C1 segment of cervical spinal cord (tissue), 14 donors: ENCODE results near the gene AFM.

ENCODE experiments used
- DNase-seq, 14 donors: peaks; one replicate each; lab custom pipeline; 2025; lab: John Stamatoyannopoulos, UW

The AFM gene, protein sequence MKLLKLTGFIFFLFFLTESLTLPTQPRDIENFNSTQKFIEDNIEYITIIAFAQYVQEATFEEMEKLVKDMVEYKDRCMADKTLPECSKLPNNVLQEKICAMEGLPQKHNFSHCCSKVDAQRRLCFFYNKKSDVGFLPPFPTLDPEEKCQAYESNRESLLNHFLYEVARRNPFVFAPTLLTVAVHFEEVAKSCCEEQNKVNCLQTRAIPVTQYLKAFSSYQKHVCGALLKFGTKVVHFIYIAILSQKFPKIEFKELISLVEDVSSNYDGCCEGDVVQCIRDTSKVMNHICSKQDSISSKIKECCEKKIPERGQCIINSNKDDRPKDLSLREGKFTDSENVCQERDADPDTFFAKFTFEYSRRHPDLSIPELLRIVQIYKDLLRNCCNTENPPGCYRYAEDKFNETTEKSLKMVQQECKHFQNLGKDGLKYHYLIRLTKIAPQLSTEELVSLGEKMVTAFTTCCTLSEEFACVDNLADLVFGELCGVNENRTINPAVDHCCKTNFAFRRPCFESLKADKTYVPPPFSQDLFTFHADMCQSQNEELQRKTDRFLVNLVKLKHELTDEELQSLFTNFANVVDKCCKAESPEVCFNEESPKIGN

DNA sequence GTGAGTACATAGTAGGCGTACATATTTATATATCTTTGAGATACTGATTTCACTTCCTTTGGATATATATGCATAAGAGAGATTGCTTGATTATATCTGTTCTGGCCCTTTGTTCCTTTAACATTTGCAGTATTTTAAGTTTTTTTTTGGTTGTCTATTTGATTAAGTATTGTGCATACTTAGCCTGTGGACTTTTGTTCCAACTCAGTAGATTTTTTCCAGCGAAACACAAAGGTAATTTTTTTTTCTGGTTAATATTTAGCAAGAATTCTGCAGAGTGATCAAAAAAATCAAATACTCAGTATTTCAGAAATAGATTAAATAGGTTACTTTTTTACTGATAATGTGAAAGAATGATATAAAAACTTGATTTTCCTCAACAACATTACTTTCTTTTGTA is at the start of gene AFM:
AFM (plus strand) TSS at position 388 of the 400 bp plus-strand sequence. CDS start 31 bp downstream, outside the sequence.
- no peak for DNase-seq

GRCh38 chr4:73431813-73432168 is 49.8 kb upstream of the AFM start:
- no peak for DNase-seq

GRCh38 chr4:73432169-73433000 is 49.2 kb upstream of the AFM start:
- DNase-seq = no peak

GRCh38 chr4:73433140-73433539 is 48.4 kb upstream of the AFM start:
- no peak for DNase-seq

GRCh38 chr4:73434311-73434710 is 47.2 kb upstream of the AFM start:
- DNase-seq = no peak

- DNase-seq = no peak
Measured at GRCh38 chr4:73435984-73436383, 45.6 kb upstream of the AFM start, which contains the start of gene AFP. Gene AFP, plus strand, starts transcription at chr4:73436221. Its CDS starts 42 bp downstream, at chr4:73436263.

GRCh38 chr4:73436674-73437557 is 44.6 kb upstream of the AFM start:
- no peak for DNase-seq

DNA sequence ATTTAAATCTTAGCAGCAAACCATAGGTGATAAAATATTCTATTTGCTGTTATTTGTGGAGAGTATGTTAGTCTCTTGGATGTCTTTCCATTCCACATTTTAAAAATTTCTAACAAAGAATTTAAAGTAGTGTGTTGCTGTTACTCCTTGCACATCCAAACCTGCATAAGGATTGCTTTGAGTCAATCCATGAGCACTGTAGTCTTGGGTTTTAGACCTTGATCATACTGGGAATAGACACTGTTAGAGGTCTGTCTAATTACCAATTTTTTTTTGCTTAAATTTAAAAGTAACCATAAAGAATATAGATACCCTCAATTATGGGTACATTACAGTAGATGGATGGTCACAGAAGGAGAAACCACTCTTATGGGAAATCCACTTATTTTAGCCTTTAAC is 44.0 kb upstream of the AFM start:
- DNase-seq = no peak

DNA sequence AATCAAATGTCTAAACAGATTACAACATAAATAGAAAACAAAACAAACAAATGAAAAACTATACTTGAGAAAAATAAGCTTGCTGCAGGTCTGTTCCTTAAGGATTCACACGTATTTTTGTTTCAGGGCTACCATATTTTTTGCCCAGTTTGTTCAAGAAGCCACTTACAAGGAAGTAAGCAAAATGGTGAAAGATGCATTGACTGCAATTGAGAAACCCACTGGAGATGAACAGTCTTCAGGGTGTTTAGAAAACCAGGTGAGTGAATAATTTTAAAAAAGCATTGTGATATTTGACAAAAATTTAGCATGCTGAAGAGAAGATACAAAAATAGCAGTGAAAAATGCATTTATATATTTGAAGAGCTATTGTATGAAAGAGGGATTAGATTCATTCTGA is 43.5 kb upstream of the AFM start:
- no peak for DNase-seq

GRCh38 chr4:73438582-73439215 is 42.8 kb upstream of the AFM start:
- DNase-seq = no peak

DNA sequence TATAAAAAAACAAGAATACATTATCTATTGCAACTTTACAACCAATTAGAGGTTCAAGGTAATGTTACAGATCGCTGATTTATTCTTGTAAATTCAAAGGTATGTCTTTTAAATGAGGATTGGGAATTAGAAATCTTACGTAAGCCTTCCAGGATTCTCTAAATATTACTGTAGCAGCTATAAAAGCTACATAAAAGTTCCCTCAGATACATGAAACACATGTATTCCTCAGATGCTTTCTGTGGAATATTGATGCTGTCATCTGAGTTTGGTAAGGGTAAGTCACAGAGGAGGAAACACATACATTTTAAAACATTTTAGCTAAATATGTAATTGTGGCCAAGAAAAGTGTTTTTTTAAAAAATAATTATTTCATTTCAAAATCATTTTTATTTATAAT is 42.1 kb upstream of the AFM start:
- DNase-seq = no peak

GRCh38 chr4:73439991-73440390 is 41.6 kb upstream of the AFM start:
- DNase-seq = no peak

- DNase-seq = no peak
Measured at GRCh38 chr4:73440653-73441052, 40.9 kb upstream of the AFM start.

- no peak for DNase-seq
Measured at GRCh38 chr4:73442275-73442674, 39.3 kb upstream of the AFM start.

GRCh38 chr4:73443224-73443623 is 38.3 kb upstream of the AFM start:
- no peak for DNase-seq

DNA sequence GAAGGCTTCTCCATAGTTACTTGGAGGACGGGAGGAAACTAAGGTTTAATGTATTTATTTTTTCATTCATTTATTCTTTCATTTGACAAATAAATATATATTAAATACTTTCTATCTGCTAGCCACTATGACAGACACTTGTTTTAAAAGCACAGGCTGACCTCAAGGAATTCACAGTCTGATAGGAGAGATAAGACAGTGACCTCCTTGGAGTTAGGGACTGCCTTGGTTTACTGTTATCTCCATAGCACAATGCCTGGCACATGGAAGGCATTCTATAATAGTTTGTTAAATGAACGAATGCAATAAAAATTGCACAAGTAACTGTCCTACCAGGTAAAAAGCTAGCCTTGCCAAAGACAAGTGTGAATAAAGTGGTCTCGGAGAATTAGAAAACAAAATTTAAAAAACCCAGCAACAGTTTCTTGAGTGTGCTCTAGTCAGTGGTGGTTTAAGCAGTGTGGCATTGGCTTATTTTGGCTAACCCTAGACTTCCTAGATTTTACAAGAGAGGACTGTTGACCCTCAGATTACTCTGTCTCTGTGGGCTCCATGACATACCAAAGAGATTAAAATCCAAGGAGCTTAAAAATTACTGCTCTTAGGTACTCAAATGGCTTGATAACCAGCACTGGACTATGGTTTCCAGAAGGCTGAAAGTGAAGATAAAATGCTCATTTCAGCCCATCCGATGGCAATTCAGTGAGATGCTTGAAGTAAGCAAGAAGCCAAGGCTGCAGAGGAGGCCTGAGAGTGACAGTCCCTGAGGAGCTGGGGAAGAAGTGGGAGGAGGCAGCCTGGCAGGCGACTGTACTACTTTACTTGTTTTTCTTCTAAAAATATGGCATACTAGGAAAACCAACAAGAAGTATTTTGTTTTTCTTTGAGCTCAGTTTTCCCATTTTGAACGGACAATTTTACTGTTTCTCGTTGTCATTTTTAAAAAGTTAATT is 35.9 kb upstream of the AFM start:
- DNase-seq = no peak

DNA sequence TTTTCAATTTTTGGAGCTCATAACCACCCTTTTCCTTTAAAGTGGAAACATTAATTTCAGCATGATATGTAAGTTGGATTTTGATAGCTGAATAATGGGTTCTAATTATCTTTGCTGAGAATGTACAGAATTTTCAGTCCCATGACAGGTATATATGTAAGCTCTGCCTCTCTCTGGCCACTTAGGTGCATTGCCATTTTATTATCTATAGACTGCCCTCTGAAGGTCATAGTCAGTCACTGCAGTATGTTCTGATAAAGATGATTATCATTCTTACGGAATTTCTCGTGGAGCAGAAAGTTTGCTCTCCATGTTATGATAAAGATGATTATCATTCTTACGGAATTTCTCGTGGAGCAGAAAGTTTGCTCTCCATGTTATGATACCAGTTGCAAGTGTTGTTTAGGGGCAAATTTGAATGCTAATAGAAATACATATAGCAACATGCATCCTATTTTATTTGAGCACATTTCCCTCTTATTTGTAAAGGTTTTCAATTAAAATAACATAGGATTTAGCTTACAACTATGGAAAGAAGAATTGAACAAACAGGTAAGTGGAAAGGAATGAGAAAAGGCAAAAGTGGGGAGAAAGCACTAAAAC is 35.1 kb upstream of the AFM start:
- DNase-seq = no peak

DNA sequence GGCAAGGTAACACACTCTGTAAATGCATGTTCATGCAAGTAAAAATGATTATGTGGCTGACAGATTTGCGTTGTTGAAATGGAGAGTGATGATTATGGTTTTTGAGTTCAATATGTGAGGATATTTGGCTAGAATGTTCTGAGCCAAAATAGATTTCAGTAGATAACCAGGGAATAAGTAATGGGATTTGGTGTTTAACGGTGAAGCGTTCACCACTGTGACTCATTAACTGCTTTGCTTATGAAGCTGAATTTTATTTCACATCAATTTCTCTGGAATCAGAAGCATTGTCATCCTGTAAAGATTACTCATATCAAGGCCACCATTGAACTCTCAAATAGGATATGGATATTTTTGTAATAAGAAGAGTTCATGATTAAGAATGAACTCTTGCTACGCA is 33.9 kb upstream of the AFM start:
- DNase-seq = no peak

GRCh38 chr4:73448448-73449203 is 32.9 kb upstream of the AFM start:
- DNase-seq = no peak
